Pancreas (tissue), 10 donors: Measurements from ENCODE around the gene NTSR1. TPM values are rescaled to one million over a fixed set of nuclear protein-coding genes. Genes with fewer than 3 reads are reported as not detected.
A peak's percentile ranks its signal among the peaks of the same experiment; 100 is the strongest.

Experiments used
- ATAC-seq, 4 donors: fragments of 200-7000 bp; cut with Tn5 transposase; one replicate each; pipeline versions ENCODE4 v1.8.0 to v1.9.1; 2020; ENCODE audit warnings: mild to moderate bottlenecking in 4 of 4, moderate library complexity in 4 of 4
- DNase-seq, 6 donors: peaks; one replicate each; pipeline ENCODE4 v3.0.0-alpha.2; 2020
- FAIRE-seq: peaks from 2 replicates; lab custom pipeline; 2012; peaks lifted over from hg19 to GRCh38; lab: Jason Lieb, UNC
- H3K27ac ChIP-seq, 4 donors: fragments of 200-600 bp; sonication (generic); 1 replicate in 3 of 4; 2 replicates in 1 of 4; pipeline versions ENCODE4 v1.5.0 to v1.8.0; 2020
- H3K27me3 ChIP-seq, 4 donors: fragments of 200-600 bp; one replicate each; pipeline ENCODE4 v1.8.0; 2021
- H3K36me3 ChIP-seq, 3 donors: fragments of 200-600 bp; sonication (generic) in 1 of 3; one replicate each; pipeline versions ENCODE4 v1.5.0 to v1.8.0; 2020 to 2021
- H3K4me1 ChIP-seq, 3 donors: fragments of 200-600 bp; one replicate each; pipeline ENCODE4 v1.8.0; 2021
- H3K4me3 ChIP-seq, 4 donors: fragments of 200-600 bp; sonication (generic) in 2 of 4; one replicate each; pipeline versions ENCODE4 v1.5.0 to v1.8.0; 2020 to 2021
- H3K9me3 ChIP-seq, 4 donors: fragments of 200-600 bp; one replicate each; pipeline ENCODE4 v1.8.0; 2021
- WGBS, 2 donors: extraction: QIAGEN DNeasy Blood & Tissue Kit; methylation state at CpG; one replicate each; pipeline ENCODE4 v1.1.7; 2013; 5-methylcytosine and 5-hydroxymethylcytosine counted together
- intact Hi-C, 3 donors: fragments of 100-400 bp; cut with DNase I; formaldehyde crosslinking; loops; one replicate each; pipeline versions ENCODE4 v1.11.1 to v1.14.2; 2022
- polyA plus RNA-seq, 2 donors: library from polyadenylated mRNA; stranded (reverse); fragments of 200-250 nt; gene quantifications; one replicate each; pipeline ENCODE4 v1.2.3, GENCODE V29; 2013
- total RNA-seq, 6 donors: library from RNA; stranded (reverse); fragmentation: NEBNext Ultra II Directional in 4 of 6; extraction: Animal tissue kit (Norgen Biotek cat#: 25700) in 4 of 6; gene quantifications; one replicate each; pipeline versions ENCODE4 v1.2.1 to v1.2.4, GENCODE V29; 2021 to 2023
- TF ChIP-seq, protein P1 (sequence below), 4 donors: fragments of 200-600 bp; sonication (generic) in 3 of 4; IDR thresholded peaks; one replicate each; pipeline versions ENCODE4 v1.5.0 to v1.8.0; 2021; ENCODE audit warnings: antibody characterized with exemption in 4 of 4
- donor health status: healthy with polysubstance abuse.
- donor health status: DM: no; HTN: no; CAD: no; lungs with moderate emphysema.
- donor health status: DM: no; HTN: no; CAD: no.
- donor health status: control.
- donor health status: control.
- donor health status: Bipolar disorder and iron deficiency.
- donor health status: DM: yes; HTN: yes; CAD: no.
- donor health status: DM: no; HTN: no; CAD: no.
- donor health status: DM: no; HTN: no; CAD: no.
- donor health status: DM: yes; HTN: yes; CAD: no.

Gene NTSR1
- total and polyA plus RNA-seq, 8 donors = 0.02 to 0.15 (median 0.09) TPM; not detected in 2

DNA sequence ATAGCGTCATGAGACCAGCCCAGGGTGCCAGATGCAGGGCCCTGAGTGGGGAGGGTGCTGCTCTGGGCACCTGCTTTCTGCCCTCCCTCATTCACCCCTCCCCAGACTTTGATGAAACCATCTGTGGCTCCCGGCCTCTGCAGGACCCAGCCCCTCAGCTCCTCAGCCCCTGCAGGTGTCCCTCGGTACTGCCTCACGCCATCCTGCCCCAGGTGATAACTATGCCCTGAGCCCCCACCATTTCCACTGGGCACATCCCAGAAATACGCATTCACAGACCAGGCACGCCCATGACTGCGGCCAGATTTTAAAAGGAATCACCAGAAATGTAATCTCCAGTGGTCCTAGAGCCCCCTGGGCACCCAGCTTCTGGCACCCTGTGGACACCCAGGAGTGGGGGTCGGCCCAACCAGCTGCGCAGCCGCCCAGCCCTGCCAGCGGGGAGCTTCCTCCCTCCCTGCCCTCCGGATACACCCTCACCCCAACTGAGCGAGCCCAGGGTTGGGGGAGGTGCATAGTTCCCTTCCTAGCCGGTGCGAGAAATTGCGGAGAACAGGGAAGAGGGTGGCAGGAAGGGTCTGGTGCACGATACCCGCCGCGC lies 615 bp upstream of the NTSR1 start:
- intact Hi-C loops = no loop called here
- TF ChIP-seq, protein P1, sequence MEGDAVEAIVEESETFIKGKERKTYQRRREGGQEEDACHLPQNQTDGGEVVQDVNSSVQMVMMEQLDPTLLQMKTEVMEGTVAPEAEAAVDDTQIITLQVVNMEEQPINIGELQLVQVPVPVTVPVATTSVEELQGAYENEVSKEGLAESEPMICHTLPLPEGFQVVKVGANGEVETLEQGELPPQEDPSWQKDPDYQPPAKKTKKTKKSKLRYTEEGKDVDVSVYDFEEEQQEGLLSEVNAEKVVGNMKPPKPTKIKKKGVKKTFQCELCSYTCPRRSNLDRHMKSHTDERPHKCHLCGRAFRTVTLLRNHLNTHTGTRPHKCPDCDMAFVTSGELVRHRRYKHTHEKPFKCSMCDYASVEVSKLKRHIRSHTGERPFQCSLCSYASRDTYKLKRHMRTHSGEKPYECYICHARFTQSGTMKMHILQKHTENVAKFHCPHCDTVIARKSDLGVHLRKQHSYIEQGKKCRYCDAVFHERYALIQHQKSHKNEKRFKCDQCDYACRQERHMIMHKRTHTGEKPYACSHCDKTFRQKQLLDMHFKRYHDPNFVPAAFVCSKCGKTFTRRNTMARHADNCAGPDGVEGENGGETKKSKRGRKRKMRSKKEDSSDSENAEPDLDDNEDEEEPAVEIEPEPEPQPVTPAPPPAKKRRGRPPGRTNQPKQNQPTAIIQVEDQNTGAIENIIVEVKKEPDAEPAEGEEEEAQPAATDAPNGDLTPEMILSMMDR (IDR thresholded peaks at IDR 0.05) = no peak
- no peaks in the 10 kb centered on the region for H3K4me1 ChIP-seq
- 2 to 5% methylated on average over 13 to 20 of the region's 20 CpGs for WGBS, 2 donors
- H3K27me3 ChIP-seq = peaks cover 0 to 25% (median 7%) of the 10 kb centered on the region in 4 donors
- no peaks in the 10 kb centered on the region for H3K36me3 ChIP-seq
- ATAC-seq (no peak), DNase-seq (peak in 2 of 6 donors; percentile 15 to 49), FAIRE-seq (no peak)
- no peak overlapping the region for H3K4me3 ChIP-seq
- no peak overlapping the region for H3K27ac ChIP-seq
- H3K9me3 ChIP-seq = no peaks in the 10 kb centered on the region

DNA sequence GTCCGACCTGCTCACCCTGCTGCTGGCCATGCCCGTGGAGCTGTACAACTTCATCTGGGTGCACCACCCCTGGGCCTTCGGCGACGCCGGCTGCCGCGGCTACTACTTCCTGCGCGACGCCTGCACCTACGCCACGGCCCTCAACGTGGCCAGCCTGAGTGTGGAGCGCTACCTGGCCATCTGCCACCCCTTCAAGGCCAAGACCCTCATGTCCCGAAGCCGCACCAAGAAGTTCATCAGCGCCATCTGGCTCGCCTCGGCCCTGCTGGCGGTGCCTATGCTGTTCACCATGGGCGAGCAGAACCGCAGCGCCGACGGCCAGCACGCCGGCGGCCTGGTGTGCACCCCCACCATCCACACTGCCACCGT lies 885 bp downstream of the NTSR1 start:
- Histone ChIP-seq H3K27me3 (peaks cover 0 to 25% (median 7%) of the 10 kb centered on the region in 4 donors), H3K4me3 (no peak overlapping the region)
- intact Hi-C loops = no loop called here

DNA sequence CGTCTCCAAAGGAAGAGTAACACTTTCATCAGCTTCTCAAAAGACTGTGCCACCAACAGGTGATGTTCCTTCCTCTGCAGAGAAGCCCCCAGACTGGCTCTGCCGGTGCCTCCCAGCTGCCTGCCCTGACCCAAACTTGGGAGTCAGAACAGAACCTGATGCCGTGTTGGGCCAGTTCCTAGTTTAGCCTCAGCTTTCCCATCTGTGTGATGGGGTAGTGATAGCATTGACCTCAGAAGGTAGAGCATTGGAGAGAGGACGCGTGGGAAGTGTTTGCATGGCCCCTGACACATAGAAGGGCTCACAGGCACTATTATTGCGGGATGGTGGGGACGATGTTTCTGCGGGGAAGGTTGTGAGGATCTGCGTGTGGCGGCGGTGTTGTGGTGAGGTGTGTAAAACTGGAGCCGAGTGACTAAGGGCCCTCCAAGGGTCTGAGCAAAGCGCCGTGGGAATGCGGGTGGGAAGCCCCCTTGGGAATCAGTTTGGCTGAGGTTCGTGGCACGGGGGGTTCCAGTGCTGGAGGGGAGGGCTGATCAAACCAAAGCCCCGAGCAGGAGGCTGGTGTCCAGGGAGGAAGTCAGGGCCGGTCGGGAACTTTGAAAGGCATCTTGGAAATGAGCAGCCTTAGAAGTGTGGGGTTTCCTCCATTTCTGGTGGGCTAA lies 1.7 kb downstream of the NTSR1 start:
- Histone ChIP-seq H3K9me3 (no peaks in the 10 kb centered on the region), H3K27ac (no peak overlapping the region), H3K4me3 (no peak overlapping the region), H3K36me3 (no peaks in the 10 kb centered on the region), H3K27me3 (peaks cover 0 to 25% (median 7%) of the 10 kb centered on the region in 4 donors), H3K4me1 (no peaks in the 10 kb centered on the region)
- ATAC-seq (no peak), DNase-seq (peak in 2 of 6 donors; percentile 5 to 27), FAIRE-seq (no peak)
- 55 to 61% methylated on average over 20 of the region's 20 CpGs for WGBS, 2 donors
- TF ChIP-seq, protein P1 (IDR thresholded peaks at IDR 0.05) = no peak
- intact Hi-C loops = no loop called here

More for the DNA sequence above, 885 bp downstream of the NTSR1 start:
- Histone ChIP-seq H3K9me3 (no peaks in the 10 kb centered on the region), H3K27ac (no peak overlapping the region), H3K36me3 (no peaks in the 10 kb centered on the region), H3K4me1 (no peaks in the 10 kb centered on the region)
- FAIRE-seq = no peak
- 56 to 59% methylated on average over 30 of the region's 30 CpGs for WGBS, 2 donors
- ATAC-seq = no peak
- peak in 2 of 6 donors; percentile 15 to 47 for DNase-seq
- TF ChIP-seq, protein P1 (IDR thresholded peaks at IDR 0.05) = no peak

DNA sequence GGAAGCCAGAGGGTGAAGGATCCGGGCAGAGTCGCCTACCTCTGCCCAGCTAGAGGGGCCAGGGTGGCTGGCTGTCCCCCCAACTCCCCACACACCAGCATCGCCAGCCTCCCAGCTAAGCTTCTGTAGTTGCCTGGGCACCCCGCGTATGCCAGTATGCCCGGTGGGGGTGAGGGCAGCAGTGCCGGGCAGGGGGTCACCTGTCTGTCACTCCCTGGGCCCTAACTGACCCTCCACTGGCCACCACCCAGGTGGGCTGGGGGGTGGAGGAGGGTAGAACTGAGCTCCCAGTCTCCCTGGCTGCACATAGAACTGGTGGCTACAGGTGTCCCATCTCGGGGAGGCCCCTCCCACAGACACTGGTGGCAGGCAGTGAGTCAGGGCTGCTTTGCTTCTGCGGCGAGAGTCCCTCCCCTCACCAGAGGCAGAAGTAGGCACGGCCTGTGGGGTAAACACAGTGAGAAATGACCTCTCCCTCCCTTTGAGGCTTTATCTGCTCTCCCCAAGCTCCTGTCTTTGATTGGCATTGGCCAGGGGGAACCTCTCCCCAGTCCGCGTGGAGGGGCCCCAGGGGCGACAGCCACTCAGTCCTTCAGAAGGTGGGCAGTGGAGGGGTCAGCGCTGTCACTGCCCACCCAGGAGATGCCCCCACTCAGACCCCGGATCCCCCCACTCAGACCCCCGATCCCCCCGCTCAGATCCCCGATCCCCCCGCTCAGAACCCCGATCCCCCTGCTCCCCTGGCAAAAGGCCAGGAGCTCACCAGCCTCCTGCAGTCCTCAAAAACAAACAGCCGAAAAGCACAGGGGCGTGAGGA lies 2.5 kb downstream of the NTSR1 start:
- H3K27ac ChIP-seq = no peak overlapping the region
- no peaks in the 10 kb centered on the region for H3K4me1 ChIP-seq
- no peak overlapping the region for H3K4me3 ChIP-seq
- no peak for FAIRE-seq
- TF ChIP-seq, protein P1 (IDR thresholded peaks at IDR 0.05) = no peak
- H3K9me3 ChIP-seq = no peaks in the 10 kb centered on the region
- ATAC-seq = peak in 1 of 4 donors; percentile 19
- 36 to 47% methylated on average over 21 to 23 of the region's 23 CpGs for WGBS, 2 donors
- intact Hi-C loops = no loop called here
- peaks cover 0 to 25% (median 7%) of the 10 kb centered on the region in 4 donors for H3K27me3 ChIP-seq
- no peaks in the 10 kb centered on the region for H3K36me3 ChIP-seq
- DNase-seq = peak in 2 of 6 donors; percentile 20 to 49
